ENCODE results near the gene BRD3OS.
"Not testable (repeated sequence)": the region's sequence is repeated elsewhere in the genome, so short reads cannot be mapped to it uniquely, and the experiment has no call there.

Gene BRD3OS

GRCh38 chr9:134066526-134066912, 41.2 kb downstream of the BRD3OS start:
- DNase-seq = no peak

GRCh38 chr9:134066913-134067851, 41.9 kb downstream of the BRD3OS start:
- peak; percentile 37 for DNase-seq

GRCh38 chr9:134067904-134068743, 42.8 kb downstream of the BRD3OS start, which contains the start of gene BRD3:
BRD3 (minus strand) TSS chr9:134068026; CDS start chr9:134053477, 14,549 bp downstream.
- peak; percentile 76 for DNase-seq

- no peak for DNase-seq
Measured at GRCh38 chr9:134068744-134069479, 43.6 kb downstream of the BRD3OS start.

GRCh38 chr9:134069480-134070399, 44.5 kb downstream of the BRD3OS start:
- DNase-seq = no peak

GRCh38 chr9:134071149-134071548, 45.9 kb downstream of the BRD3OS start:
- no peak for DNase-seq

GRCh38 chr9:134072683-134073082, 47.4 kb downstream of the BRD3OS start:
- DNase-seq = not testable (repeated sequence)

GRCh38 chr9:134073500-134073899, 48.2 kb downstream of the BRD3OS start:
- no peak for DNase-seq

GRCh38 chr9:134075689-134076088, 50.4 kb downstream of the BRD3OS start:
- not testable (repeated sequence) for DNase-seq

GRCh38 chr9:134076644-134077043, 51.4 kb downstream of the BRD3OS start:
- DNase-seq = no peak

Measured in activated gamma-delta T cell treated with Interleukin-2 at 50 U/mL for 16 hours (primary cell).